Measurements from ENCODE around the gene RBPJ. TPM values are rescaled to one million over a fixed set of nuclear protein-coding genes. Genes with fewer than 3 reads are reported as not detected.
A peak's percentile ranks its signal among the peaks of the same experiment; 100 is the strongest.

RBPJ gene
- total and polyA plus RNA-seq, 7 donors: 10.6 to 44.4 (median 28.8) TPM

GRCh38 chr4:26337612-26338011 is 16.8 kb downstream of the RBPJ start:
- DNase-seq: no peak
- Histone ChIP-seq H3K27ac (no peak overlapping the region), H3K27me3 (ENCODE audit: insufficient read depth in 3 of 3, low read length in 2 of 3) (no peaks in the 10 kb centered on the region), H3K4me1 (peaks cover 35% of the 10 kb centered on the region), H3K4me3 (no peak overlapping the region), H3K9me3 (no peaks in the 10 kb centered on the region), H3K36me3 (ENCODE audit: insufficient read depth in 1 of 2, low read depth in 1 of 2) (no peaks in the 10 kb centered on the region)
- TF ChIP-seq CTCF (IDR thresholded peaks at IDR 0.05): no peak
- WGBS, 3 donors: 81 to 82% (median 81%) methylated on average over 2 of the region's 2 CpGs
- intact Hi-C loops (cut with DNase I): no loop called here
- ATAC-seq: no peak

- Histone ChIP-seq H3K27me3 (ENCODE audit: insufficient read depth in 3 of 3, low read length in 2 of 3) (no peaks in the 10 kb centered on the region), H3K4me3 (no peak overlapping the region), H3K9me3 (no peaks in the 10 kb centered on the region), H3K4me1 (peaks cover 46% of the 10 kb centered on the region), H3K27ac (peak overlapping the region; percentile 34), H3K36me3 (ENCODE audit: insufficient read depth in 1 of 2, low read depth in 1 of 2) (no peaks in the 10 kb centered on the region)
- WGBS, 3 donors: 12 to 36% (median 21%) methylated on average over 3 of the region's 3 CpGs
- ATAC-seq (peak; percentile 86 to 92 (median 90)), DNase-seq (no peak)
- intact Hi-C loops (cut with DNase I): no loop called here
- no peak for TF ChIP-seq CTCF (IDR thresholded peaks at IDR 0.05)
These were observed 21.7 kb downstream of the RBPJ start for GRCh38 chr4:26342328-26343037.

- Histone ChIP-seq H3K27ac (peak overlapping the region; percentile 34), H3K4me3 (no peak overlapping the region), H3K36me3 (ENCODE audit: insufficient read depth in 1 of 2, low read depth in 1 of 2) (no peaks in the 10 kb centered on the region), H3K9me3 (no peaks in the 10 kb centered on the region), H3K4me1 (peaks cover 46% of the 10 kb centered on the region), H3K27me3 (ENCODE audit: insufficient read depth in 3 of 3, low read length in 2 of 3) (no peaks in the 10 kb centered on the region)
- DNase-seq: no peak
- no peak for ATAC-seq
- intact Hi-C loops (cut with DNase I): no loop called here
- WGBS, 3 donors: 57 to 67% (median 64%) methylated on average over 3 of the region's 3 CpGs
- TF ChIP-seq CTCF (IDR thresholded peaks at IDR 0.05): no peak
These were observed 22.2 kb downstream of the RBPJ start for GRCh38 chr4:26343038-26343398.

GRCh38 chr4:26344901-26345564 is 24.2 kb downstream of the RBPJ start:
- WGBS, 3 donors: 46 to 59% (median 50%) methylated on average over 4 of the region's 4 CpGs
- TF ChIP-seq CTCF (IDR thresholded peaks at IDR 0.05): no peak
- DNase-seq: no peak
- H3K4me3 ChIP-seq: no peak overlapping the region
- intact Hi-C loops (cut with DNase I): no loop called here
- no peaks in the 10 kb centered on the region for H3K27me3 ChIP-seq (ENCODE audit: insufficient read depth in 3 of 3, low read length in 2 of 3)
- no peak overlapping the region for H3K27ac ChIP-seq
- no peaks in the 10 kb centered on the region for H3K9me3 ChIP-seq
- H3K36me3 ChIP-seq (ENCODE audit: insufficient read depth in 1 of 2, low read depth in 1 of 2): no peaks in the 10 kb centered on the region
- peaks cover 48% of the 10 kb centered on the region for H3K4me1 ChIP-seq
- ATAC-seq: no peak

Measured in psoas muscle (tissue), 8 donors.